Gastrocnemius medialis (tissue), 4 donors: ENCODE measurements around the gene HCN1.

Experiments
- POLR2A ChIP-seq, 2 donors: fragments of 450-650 bp; IDR thresholded peaks; one replicate each; pipeline ENCODE4 v1.6.1; 2017; ENCODE audit warnings: antibody characterized with exemption in 2 of 2, mild to moderate bottlenecking in 2 of 2, moderate library complexity in 2 of 2
- TF ChIP-seq, protein P1 (sequence below), 5 experiments: fragments of 450-650 bp in 3 of 5; fragments of 200-600 bp in 2 of 5; sonication (generic) in 2 of 5; IDR thresholded peaks in 4 of 5; conservative IDR thresholded peaks in 1 of 5; 1 replicate in 4 of 5; 2 replicates in 1 of 5; pipeline ENCODE4 v1.5.1; 2016 to 2019; ENCODE audit warnings: antibody characterized with exemption in 5 of 5, mild to moderate bottlenecking in 3 of 5, moderate library complexity in 3 of 5

DNA sequence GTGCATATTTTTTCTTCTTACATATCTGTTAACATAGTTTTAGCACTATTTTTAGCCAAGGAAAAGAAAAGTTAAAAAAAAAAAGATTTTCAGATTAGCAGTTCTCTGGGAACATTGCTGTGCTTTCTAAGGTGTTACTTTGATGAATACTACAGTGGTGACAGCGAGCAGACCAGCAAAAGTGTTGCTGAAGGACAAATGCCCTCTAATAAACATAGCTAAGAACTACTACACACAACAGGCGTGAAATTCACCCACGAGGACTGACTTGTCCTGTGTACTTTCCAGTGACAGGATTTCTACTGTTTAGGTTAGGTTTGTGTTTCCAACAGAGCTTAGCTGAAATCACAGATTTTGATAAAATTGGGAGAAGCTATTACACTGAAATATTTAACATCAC is 153.8 kb downstream of the HCN1 start:
- no peak for TF ChIP-seq POLR2A (IDR thresholded peaks at IDR 0.05)
- TF ChIP-seq, protein P1, sequence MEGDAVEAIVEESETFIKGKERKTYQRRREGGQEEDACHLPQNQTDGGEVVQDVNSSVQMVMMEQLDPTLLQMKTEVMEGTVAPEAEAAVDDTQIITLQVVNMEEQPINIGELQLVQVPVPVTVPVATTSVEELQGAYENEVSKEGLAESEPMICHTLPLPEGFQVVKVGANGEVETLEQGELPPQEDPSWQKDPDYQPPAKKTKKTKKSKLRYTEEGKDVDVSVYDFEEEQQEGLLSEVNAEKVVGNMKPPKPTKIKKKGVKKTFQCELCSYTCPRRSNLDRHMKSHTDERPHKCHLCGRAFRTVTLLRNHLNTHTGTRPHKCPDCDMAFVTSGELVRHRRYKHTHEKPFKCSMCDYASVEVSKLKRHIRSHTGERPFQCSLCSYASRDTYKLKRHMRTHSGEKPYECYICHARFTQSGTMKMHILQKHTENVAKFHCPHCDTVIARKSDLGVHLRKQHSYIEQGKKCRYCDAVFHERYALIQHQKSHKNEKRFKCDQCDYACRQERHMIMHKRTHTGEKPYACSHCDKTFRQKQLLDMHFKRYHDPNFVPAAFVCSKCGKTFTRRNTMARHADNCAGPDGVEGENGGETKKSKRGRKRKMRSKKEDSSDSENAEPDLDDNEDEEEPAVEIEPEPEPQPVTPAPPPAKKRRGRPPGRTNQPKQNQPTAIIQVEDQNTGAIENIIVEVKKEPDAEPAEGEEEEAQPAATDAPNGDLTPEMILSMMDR (IDR thresholded peaks at IDR 0.05 in 4 of 5, conservative IDR thresholded peaks at IDR 0.05 in 1 of 5), result no peak
